ENCODE data around the gene RNF141.

DNA sequence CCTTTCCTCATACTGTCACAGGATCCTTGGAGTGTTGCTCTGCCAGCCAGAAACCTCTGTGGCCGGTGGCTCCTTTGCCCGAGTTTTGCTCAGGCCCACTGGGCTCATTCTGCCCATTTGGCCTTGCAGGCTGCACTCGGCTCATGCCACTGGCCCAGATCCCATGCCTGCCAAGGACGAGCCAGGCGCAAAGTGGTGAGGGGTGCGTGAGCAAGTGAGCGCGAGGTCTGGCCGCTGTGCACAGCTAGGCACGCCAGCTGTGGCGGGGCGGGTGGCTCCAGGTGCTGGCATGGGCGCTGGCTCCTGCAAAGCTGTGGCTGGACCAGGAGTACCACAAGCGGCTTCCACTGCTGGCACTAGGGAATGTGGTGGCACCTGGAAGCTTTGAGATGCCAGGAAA is 2.8 kb upstream of the RNF141 start:
- TF ChIP-seq, protein P1, sequence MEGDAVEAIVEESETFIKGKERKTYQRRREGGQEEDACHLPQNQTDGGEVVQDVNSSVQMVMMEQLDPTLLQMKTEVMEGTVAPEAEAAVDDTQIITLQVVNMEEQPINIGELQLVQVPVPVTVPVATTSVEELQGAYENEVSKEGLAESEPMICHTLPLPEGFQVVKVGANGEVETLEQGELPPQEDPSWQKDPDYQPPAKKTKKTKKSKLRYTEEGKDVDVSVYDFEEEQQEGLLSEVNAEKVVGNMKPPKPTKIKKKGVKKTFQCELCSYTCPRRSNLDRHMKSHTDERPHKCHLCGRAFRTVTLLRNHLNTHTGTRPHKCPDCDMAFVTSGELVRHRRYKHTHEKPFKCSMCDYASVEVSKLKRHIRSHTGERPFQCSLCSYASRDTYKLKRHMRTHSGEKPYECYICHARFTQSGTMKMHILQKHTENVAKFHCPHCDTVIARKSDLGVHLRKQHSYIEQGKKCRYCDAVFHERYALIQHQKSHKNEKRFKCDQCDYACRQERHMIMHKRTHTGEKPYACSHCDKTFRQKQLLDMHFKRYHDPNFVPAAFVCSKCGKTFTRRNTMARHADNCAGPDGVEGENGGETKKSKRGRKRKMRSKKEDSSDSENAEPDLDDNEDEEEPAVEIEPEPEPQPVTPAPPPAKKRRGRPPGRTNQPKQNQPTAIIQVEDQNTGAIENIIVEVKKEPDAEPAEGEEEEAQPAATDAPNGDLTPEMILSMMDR (IDR thresholded peaks at IDR 0.05), result no peak
- TF ChIP-seq EZH2phosphoT487 (IDR thresholded peaks at IDR 0.05) (no peak), EZH2 (IDR thresholded peaks at IDR 0.05) (no peak)

Data from neural progenitor cell (in vitro differentiated cells).